BE2C (cell line): ENCODE data around the gene SEMA5B.

Experiments used
- DNase-seq: peaks from one replicate; pipeline ENCODE4 v3.0.0-alpha.2; 2020
- H3K27me3 ChIP-seq: fragments of 250-450 bp; sonication (Bioruptor Pico); 2 replicates; pipeline ENCODE4 v1.5.1; 2020; ENCODE audit warnings: mild to moderate bottlenecking
- H3K36me3 ChIP-seq: fragments of 250-450 bp; sonication (Bioruptor Pico); 2 replicates; pipeline ENCODE4 v1.5.1; 2020; ENCODE audit warnings: mild to moderate bottlenecking
- H3K4me1 ChIP-seq: fragments of 250-450 bp; sonication (Bioruptor Pico); 2 replicates; pipeline ENCODE4 v1.5.1; 2020
- H3K4me3 ChIP-seq: 2 replicates; pipeline ENCODE4 v1.5.1; 2011; ENCODE audit warnings: low read depth, low read length
- H3K9me3 ChIP-seq: fragments of 250-450 bp; sonication (Bioruptor Pico); 2 replicates; pipeline ENCODE4 v1.5.1; 2020
- CTCF ChIP-seq: IDR thresholded peaks from 2 replicates; pipeline ENCODE4 v1.5.1; 2012; ENCODE audit warnings: mild to moderate bottlenecking, low read depth, low read length

The SEMA5B gene

DNA sequence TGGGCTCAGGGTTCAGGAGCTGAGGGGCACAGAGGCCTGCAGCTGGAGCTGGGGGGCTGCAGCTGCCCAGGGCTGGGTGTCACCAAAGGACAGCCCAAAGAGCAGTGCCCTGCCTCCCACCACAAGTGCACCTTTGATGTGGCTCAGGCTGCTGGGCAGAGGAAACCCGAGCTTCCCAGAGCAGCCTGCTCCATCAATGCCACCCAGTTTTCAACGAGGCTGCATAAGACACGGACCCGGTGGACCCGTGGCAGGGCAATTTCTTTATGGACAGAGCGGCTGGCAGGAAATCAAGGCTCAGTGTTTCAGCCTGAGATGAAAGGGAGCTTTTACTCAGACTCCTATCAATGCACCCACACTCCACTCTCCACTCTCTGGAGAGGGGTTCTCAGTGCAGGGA is 18.7 kb downstream of the SEMA5B start:
- Histone ChIP-seq H3K36me3 (no peaks in the 10 kb centered on the region), H3K4me3 (no peak overlapping the region), H3K27me3 (no peaks in the 10 kb centered on the region), H3K4me1 (no peaks in the 10 kb centered on the region), H3K9me3 (no peaks in the 10 kb centered on the region)
- DNase-seq, result no peak
- no peak for TF ChIP-seq CTCF

DNA sequence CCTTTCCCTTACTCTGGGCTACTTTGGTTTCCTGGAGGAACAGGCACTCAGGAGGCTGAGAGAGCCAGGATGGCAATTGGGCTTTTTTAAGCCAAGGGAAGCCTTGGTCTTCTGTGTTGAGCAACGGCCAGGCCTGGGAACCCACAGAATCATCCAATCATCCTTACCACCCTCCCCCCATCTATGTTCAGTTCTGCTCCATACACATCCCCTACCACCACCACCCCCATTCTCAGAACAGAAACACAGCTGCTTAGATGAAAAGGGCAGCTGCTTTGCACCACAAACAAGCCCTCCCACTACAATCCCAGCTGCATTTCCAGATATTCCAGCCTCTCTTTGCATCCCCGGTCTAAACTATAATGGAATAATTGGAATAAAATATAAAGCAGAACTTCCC is 21.0 kb downstream of the SEMA5B start:
- H3K9me3 ChIP-seq, result no peaks in the 10 kb centered on the region
- H3K27me3 ChIP-seq, result no peaks in the 10 kb centered on the region
- H3K36me3 ChIP-seq, result no peaks in the 10 kb centered on the region
- DNase-seq, result no peak
- no peaks in the 10 kb centered on the region for H3K4me1 ChIP-seq
- H3K4me3 ChIP-seq, result no peak overlapping the region
- no peak for TF ChIP-seq CTCF

- TF ChIP-seq CTCF, result no peak
- Histone ChIP-seq H3K4me1 (no peaks in the 10 kb centered on the region), H3K4me3 (no peak overlapping the region), H3K36me3 (no peaks in the 10 kb centered on the region), H3K27me3 (no peaks in the 10 kb centered on the region), H3K9me3 (no peaks in the 10 kb centered on the region)
- no peak for DNase-seq
These were observed 22.3 kb downstream of the SEMA5B start for GRCh38 chr3:123005291-123005690.

GRCh38 chr3:123004201-123004918 is 23.2 kb downstream of the SEMA5B start:
- peaks cover 6% of the 10 kb centered on the region; the same call in 1 of the 2 replicates for H3K4me1 ChIP-seq
- TF ChIP-seq CTCF, result no peak
- H3K27me3 ChIP-seq, result no peaks in the 10 kb centered on the region

GRCh38 chr3:123002749-123003497 is 24.6 kb downstream of the SEMA5B start:
- no peaks in the 10 kb centered on the region for H3K9me3 ChIP-seq
- peaks cover 6% of the 10 kb centered on the region; the same call in 1 of the 2 replicates for H3K4me1 ChIP-seq
- no peaks in the 10 kb centered on the region for H3K36me3 ChIP-seq
- no peaks in the 10 kb centered on the region for H3K27me3 ChIP-seq
- no peak overlapping the region for H3K4me3 ChIP-seq
- TF ChIP-seq CTCF, result no peak
- no peak for DNase-seq

More at GRCh38 chr3:123004201-123004918, 23.2 kb downstream of the SEMA5B start:
- no peaks in the 10 kb centered on the region for H3K36me3 ChIP-seq
- no peak for DNase-seq
- H3K4me3 ChIP-seq, result no peak overlapping the region
- H3K9me3 ChIP-seq, result no peaks in the 10 kb centered on the region
